ENCODE results near the gene PHLPP1.

- TF ChIP-seq CTCF (conservative IDR thresholded peaks at IDR 0.05 in 1 of 2, IDR thresholded peaks at IDR 0.05 in 1 of 2; ENCODE audit: low read depth in 1 of 2, low read length in 2 of 2) (no peak), EZH2 (IDR thresholded peaks at IDR 0.05; ENCODE audit: low read length, missing control alignments) (no peak)
These were observed 276.6 kb downstream of the PHLPP1 start for GRCh38 chr18:62991959-62992358.
